IPS DF 4.7 (cell line): ENCODE measurements around the gene MMAB.
A peak's percentile ranks its signal among the peaks of the same experiment; 100 is the strongest.

Experiments
- DNase-seq: peaks from one replicate; pipeline ENCODE4 v3.0.0-alpha.2; 2013; ENCODE audit warnings: low spot score; ENCODE audit errors: extremely low read depth

The MMAB gene

GRCh38 chr12:109573029-109573913 lies at the start of gene MMAB, which contains the start of gene MVK:
TSS of gene MMAB (minus strand) at chr12:109573504. CDS start at chr12:109573480, 24 bp downstream.
TSS of gene MVK (plus strand) at chr12:109573794. CDS start at chr12:109574823, 1,029 bp downstream.
- peak; percentile 99 for DNase-seq

GRCh38 chr12:109621901-109622364 lies 48.6 kb upstream of the MMAB start:
- no peak for DNase-seq

GRCh38 chr12:109621211-109621694 lies 47.9 kb upstream of the MMAB start:
- DNase-seq: no peak

DNA sequence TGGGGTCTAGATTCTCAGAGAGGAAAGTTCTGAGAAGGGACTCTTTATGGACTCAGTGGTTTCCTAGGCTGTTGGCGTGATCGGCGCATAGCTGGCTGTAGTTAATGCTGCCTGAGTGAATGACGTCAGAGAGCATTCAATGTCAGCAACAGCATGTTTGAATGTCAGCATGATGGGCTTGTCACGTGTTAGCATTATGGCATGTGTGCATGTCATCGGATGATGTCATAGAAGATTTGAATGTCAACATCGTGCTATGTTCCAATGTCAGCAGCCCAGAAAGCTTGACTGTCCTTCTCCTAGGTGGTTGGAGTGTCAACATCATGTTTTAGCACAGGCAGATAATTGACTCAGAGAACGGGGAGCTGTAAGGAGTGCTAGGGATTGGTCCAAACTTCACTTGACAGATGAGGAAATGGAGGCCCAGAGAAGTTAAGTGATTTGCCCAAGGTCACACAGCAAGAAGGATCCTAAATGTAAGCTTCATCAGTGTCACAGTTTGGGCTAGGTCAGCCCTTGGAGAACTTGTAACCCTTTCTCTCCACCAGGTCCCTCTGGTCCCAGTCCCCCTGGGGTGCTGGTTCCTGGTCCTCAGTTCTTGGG lies 45.8 kb upstream of the MMAB start:
- no peak for DNase-seq

DNA sequence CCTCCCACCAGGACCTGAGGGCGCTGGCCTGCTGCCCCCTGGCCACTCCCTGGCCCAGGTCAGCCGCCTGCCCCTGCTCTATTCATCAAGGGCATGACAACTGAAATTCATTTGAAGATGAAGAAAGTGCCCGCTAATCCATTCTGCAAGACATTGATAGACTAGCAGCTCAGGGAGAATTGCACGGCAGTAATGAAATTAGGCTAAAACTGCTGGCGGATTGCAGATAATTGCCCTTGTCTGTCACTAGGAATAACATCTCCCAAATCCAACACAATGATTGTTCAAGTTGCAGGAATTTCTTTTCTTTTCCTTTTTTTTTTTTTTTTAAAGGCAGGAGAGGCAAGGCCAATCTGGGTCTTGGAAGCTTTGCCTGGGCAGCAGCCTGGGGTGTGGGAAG lies 44.8 kb upstream of the MMAB start:
- DNase-seq: no peak

- DNase-seq: no peak
These were observed 44.2 kb upstream of the MMAB start for GRCh38 chr12:109617491-109617890.

- no peak for DNase-seq
These were observed 42.4 kb upstream of the MMAB start for GRCh38 chr12:109615556-109616229.

GRCh38 chr12:109613649-109614455 lies 40.5 kb upstream of the MMAB start:
- no peak for DNase-seq

DNA sequence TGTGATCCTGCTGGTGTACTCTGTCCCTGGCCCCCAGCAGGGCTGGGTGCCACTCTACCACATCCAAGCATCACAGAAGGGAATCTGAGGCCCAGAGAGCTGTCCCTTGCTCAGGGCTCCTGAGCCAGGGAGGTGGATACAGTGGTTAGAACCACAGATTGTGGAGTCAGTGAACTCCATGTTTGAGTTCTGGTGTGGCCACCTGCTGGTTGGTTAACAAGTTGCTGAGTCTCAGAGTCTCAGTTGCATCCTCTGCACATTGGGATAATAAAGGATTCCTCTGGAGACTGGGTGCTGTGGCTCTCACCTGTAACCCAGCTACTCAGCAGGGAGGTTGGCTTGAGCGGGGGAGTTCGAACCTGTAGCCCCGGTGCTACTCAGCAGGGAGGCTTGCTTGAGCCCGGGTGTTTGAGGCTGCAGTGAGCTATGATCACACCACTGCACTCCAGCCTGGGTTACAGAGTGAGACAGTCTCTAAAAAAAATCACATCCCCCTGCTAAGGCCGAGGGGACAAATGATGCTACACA lies 39.7 kb upstream of the MMAB start:
- peak; percentile 28 for DNase-seq

DNA sequence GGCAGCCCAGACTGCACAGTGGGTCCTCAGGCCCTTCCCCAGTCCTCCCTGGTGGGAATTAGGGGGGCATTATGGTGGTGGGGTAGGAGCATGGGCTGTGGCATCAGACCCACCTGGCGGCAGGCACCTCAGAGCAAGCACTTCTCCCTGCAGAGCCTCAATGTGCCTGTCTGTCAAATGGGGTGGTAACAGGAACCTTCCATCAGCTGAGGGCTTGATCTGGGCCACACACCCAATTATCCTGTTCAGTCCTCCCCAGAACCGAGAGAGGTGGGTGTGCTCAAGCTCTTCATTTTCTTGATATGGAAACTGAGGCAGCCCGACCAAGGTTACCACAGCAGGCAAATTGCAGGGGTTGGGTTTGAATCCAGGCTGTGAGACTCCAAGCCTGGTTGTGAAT lies 38.7 kb upstream of the MMAB start:
- DNase-seq: no peak

DNA sequence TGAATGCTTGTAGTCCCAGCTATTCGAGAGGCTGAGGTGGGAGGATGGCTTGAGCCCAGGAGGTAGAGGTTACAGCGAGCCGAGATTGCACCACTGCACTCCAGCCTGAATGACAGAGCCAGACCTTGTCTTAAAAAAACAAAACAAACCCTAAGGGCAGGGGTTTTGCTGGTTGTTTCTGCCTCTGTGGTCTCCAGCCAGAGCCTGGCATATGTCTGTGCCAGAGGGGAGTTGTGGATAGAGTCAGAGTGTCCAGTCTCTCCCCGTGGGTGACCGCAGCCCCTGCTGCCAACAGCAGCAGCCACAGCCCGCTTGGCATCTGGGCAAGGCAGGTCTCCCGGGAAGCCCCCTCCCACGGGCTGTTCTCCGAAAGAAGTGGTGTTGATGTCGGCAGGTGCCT lies 37.9 kb upstream of the MMAB start:
- DNase-seq: no peak

GRCh38 chr12:109610523-109610922 lies 37.2 kb upstream of the MMAB start:
- DNase-seq: no peak

DNA sequence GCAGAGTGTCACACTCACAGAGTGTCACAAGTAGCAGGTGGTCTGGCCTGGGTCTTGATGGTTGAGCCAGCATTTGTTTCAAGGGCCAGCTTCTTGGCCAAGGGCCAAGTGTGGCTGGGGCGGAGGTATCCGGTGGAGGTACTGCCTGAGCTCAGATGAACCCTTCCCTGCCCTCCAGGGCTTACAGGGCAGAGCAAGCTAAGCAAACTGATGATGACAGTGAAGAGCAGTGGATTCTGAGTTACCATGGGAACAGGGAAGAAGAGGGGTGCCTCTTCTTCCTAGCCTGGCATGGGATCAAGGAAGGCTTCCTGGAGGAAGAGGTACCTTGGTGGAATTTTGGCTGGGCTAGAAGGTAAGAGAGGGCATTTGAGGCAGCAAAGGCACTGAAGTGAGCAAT lies 36.0 kb upstream of the MMAB start:
- DNase-seq: no peak

GRCh38 chr12:109608793-109609192 lies 35.5 kb upstream of the MMAB start:
- no peak for DNase-seq

DNA sequence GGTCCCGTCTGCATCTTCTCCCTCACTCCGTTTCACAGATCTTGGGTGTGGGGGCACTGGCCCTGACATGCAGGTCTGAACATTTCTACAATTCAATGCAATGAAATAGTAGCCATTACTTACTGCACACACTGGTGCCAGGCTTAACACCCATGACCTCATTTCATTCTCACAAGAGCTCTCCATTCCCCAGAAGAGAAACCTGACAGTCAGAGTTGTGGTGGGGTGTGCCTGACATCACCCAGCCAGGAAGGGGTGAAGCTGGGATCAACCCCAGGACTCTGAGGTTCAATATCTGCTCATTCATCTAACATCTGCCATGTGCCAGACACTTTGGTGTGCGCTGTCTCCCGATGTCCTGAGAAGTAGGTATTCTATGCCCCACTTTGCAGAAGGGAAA lies 35.0 kb upstream of the MMAB start:
- no peak for DNase-seq

- DNase-seq: no peak
These were observed 34.3 kb upstream of the MMAB start for GRCh38 chr12:109607618-109608017.

DNA sequence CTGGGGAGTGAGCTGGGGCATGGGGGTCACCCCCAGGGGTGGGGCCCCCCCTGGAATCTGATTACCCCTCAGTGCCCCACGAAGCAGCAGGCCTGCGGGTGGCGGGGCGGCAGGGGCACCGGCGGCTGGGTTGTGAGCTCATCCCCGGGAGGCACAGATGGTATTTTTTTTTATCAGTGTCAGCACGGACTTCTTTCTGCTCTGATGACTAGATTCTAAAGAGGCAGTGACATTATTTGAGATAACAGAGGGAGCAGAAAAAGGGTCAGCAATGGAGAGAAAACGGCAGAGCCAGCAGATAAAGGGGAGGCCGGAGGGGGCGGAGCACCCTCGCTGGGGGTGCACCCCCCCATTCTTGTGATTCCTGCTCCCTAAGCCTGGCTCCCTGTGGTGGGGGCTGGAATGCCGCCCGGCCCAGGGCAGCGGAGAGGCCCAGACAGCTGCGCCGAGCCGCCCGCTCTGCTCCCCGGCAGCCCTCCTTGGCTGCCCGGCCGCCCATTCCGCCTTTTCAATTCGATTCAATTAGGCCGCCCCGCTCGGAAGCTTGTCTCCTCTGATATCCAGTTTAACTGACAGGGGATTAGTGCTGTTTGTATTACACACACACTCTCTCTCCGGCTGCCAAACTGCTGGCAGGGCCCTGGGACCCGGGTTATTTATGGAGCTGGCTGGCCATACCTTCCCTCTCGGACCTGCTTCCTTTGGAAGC lies 33.2 kb upstream of the MMAB start:
- no peak for DNase-seq

DNA sequence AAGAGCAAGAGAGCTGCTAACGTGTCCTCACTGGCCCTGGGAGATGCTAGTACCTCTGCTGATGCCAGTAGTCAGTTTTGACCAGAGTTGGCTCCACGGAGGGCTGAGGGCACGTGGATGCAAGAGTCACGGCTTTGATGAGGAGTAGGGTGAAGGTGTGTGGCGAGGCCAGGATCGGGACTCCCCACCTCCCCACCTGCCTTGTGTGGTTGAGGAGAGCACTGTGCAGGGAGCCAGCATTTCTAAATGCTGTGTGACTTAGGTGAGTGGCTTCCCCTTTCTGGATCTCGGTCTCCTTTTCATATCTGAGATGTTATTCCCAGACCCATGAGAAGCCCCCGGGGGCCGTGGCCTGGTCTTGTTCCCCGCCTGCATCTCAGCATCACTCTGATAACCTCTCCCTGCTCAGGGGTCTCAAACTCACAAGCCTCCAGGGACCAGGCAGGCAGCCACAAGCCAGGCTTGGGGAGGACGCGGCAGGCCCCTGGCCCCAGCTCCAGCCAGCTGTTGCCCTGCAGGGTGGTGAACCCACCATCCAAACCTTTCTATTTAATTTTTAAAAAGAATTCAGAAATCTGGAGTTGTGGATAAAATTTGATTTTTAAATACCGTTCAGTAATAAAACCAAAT lies 32.4 kb upstream of the MMAB start:
- no peak for DNase-seq

- no peak for DNase-seq
These were observed 31.7 kb upstream of the MMAB start for GRCh38 chr12:109605016-109605415.

DNA sequence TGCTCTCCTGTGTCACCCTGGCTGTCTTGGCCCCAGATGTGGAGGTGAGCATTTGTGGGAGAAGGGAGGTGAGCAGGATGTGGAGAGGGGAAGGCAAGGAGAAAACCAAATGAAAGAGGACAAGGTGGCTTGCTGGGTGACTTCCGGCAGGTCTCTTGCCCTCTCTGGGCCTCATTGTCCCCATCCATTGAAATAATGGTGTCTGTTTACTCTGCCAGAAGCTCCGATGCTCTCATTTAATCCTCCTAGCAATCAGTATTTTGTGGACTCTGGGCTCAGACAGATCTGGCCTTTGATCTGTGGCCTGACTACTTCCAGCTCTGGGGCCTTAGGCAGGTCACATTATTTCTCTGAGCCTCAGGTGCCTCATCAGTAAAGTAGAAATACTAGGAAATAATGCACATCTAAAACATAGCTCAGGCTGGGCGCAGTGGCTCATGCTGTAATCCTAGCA lies 30.9 kb upstream of the MMAB start:
- DNase-seq: no peak
